Ascending aorta (tissue), 2 donors: ENCODE results near the gene PEX10. TPM values are rescaled to one million over a fixed set of nuclear protein-coding genes. Genes with fewer than 3 reads are reported as not detected.
A peak's percentile ranks its signal among the peaks of the same experiment; 100 is the strongest.
"Not testable (repeated sequence)": the region's sequence is repeated elsewhere in the genome, so short reads cannot be mapped to it uniquely, and the experiment has no call there.

Experiments
- DNase-seq, 2 donors: peaks; one replicate each; pipeline ENCODE4 v3.0.0-alpha.2; 2019; ENCODE audit warnings: low spot score in 2 of 2
- H3K27ac ChIP-seq, 2 donors: fragments of 200-600 bp; sonication (generic); one replicate each; pipeline ENCODE4 v1.5.1; 2016 to 2017; ENCODE audit warnings: mild to moderate bottlenecking in 1 of 2
- H3K27me3 ChIP-seq: fragments of 200-600 bp; sonication (generic); one replicate; pipeline ENCODE4 v1.5.1; 2017
- H3K36me3 ChIP-seq, 2 donors: fragments of 200-600 bp; sonication (generic); one replicate each; pipeline ENCODE4 v1.5.1; 2016
- H3K4me1 ChIP-seq, 2 donors: fragments of 200-600 bp; sonication (generic); one replicate each; pipeline ENCODE4 v1.5.1; 2016 to 2017; ENCODE audit warnings: mild to moderate bottlenecking in 1 of 2
- H3K4me3 ChIP-seq, 2 donors: fragments of 200-600 bp; sonication (generic); one replicate each; pipeline ENCODE4 v1.5.1; 2016 to 2017; ENCODE audit warnings: mild to moderate bottlenecking in 1 of 2
- H3K9me3 ChIP-seq, 2 donors: fragments of 200-600 bp; sonication (generic); one replicate each; pipeline ENCODE4 v1.5.1; 2016
- intact Hi-C: fragments of 100-400 bp; cut with DNase I; formaldehyde crosslinking; loops from one replicate; pipeline ENCODE4 v1.15.1; 2023
- total RNA-seq: library from RNA; depleted of rRNA; stranded (reverse); fragments of >200 nt; gene quantifications from one replicate; pipeline ENCODE4 v1.1.0, GENCODE V29; 2016
- TF ChIP-seq, protein P1 (sequence below), 3 experiments: fragments of 200-600 bp in 2 of 3; fragments of 450-650 bp in 1 of 3; sonication (generic) in 2 of 3; IDR thresholded peaks; one replicate each; pipeline ENCODE4 v1.5.1; 2016 to 2019; ENCODE audit warnings: antibody characterized with exemption in 3 of 3, mild to moderate bottlenecking in 1 of 3, moderate library complexity in 1 of 3

Gene PEX10
- 26.1 TPM for total RNA-seq

DNA sequence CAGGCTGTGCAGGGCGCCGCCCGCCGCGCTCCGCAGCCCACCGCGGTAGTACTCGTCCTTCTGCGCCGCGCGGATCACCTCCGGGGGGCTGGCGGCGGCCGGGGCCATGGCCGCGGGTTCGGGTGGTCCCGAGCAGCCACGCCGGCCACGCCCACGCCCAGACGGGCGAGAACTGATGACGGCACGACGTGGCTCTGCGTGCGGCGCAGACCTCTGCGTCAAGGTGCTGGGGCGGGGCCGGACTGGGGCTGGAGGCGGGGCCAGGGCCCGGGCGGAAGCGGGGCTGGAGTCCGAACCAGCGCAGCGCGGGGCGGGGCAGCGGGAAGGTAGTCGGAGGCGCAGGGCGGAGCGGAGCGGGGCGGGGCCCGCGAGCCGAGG is at the start of gene PEX10:
Gene PEX10 (minus strand): TSS at position 170 of the 378 bp plus-strand sequence. CDS start 62 bp downstream, at position 108.
- Histone ChIP-seq H3K9me3 (no peaks in the 10 kb centered on the region), H3K27ac (peak within 1 kb of the TSS; percentile 79), H3K36me3 (peaks cover 10 to 22% of the 10 kb centered on the region in 2 donors), H3K4me3 (peak within 1 kb of the TSS; percentile 87 to 98), H3K4me1 (peaks cover 12 to 26% of the 10 kb centered on the region in 2 donors), H3K27me3 (peaks cover 6% of the 10 kb centered on the region)
- intact Hi-C loops: loop anchor here (1.0 to 10.0 kb wide), 8 partner anchors 21 to 1488 kb away; partner anchors contain the start of genes C1orf174, MORN1, PRXL2B and RER1
- peak; percentile 90 to 98 for DNase-seq
- TF ChIP-seq, protein P1, sequence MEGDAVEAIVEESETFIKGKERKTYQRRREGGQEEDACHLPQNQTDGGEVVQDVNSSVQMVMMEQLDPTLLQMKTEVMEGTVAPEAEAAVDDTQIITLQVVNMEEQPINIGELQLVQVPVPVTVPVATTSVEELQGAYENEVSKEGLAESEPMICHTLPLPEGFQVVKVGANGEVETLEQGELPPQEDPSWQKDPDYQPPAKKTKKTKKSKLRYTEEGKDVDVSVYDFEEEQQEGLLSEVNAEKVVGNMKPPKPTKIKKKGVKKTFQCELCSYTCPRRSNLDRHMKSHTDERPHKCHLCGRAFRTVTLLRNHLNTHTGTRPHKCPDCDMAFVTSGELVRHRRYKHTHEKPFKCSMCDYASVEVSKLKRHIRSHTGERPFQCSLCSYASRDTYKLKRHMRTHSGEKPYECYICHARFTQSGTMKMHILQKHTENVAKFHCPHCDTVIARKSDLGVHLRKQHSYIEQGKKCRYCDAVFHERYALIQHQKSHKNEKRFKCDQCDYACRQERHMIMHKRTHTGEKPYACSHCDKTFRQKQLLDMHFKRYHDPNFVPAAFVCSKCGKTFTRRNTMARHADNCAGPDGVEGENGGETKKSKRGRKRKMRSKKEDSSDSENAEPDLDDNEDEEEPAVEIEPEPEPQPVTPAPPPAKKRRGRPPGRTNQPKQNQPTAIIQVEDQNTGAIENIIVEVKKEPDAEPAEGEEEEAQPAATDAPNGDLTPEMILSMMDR (IDR thresholded peaks at IDR 0.05): no peak

- TF ChIP-seq, protein P1 (IDR thresholded peaks at IDR 0.05): no peak
- Histone ChIP-seq H3K36me3 (no peaks in the 10 kb centered on the region), H3K4me3 (no peak overlapping the region), H3K27ac (no peak overlapping the region), H3K4me1 (no peaks in the 10 kb centered on the region), H3K27me3 (peaks cover 3% of the 10 kb centered on the region), H3K9me3 (no peaks in the 10 kb centered on the region)
- DNase-seq: no peak
- intact Hi-C loops: no loop called here
These were observed 48.8 kb upstream of the PEX10 start for GRCh38 chr1:2460996-2461751.

DNA sequence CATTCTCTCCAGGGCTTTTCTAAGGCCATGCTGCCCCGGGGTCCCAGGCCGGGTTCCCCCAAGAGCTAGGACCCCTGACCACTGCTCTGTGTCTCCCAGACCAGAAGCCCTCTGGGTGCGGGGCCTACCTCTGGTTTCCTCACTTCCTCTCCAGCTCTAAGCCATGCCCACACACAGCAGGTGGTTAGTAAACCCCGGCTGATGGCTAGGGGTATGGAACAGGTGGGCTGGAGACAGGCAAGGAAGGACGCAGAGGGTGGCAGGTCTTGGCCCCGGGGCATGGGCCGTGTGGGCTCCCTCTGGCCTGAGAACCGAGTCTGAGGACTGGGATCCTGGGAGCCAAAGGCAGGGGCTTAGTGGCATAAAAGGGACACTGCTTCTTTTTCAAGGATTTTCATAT is 47.8 kb upstream of the PEX10 start:
- TF ChIP-seq, protein P1 (IDR thresholded peaks at IDR 0.05): no peak
- Histone ChIP-seq H3K27me3 (no peaks in the 10 kb centered on the region), H3K27ac (no peak overlapping the region), H3K4me1 (no peaks in the 10 kb centered on the region), H3K9me3 (no peaks in the 10 kb centered on the region), H3K4me3 (no peak overlapping the region), H3K36me3 (no peaks in the 10 kb centered on the region)
- intact Hi-C loops: no loop called here
- DNase-seq: no peak

DNA sequence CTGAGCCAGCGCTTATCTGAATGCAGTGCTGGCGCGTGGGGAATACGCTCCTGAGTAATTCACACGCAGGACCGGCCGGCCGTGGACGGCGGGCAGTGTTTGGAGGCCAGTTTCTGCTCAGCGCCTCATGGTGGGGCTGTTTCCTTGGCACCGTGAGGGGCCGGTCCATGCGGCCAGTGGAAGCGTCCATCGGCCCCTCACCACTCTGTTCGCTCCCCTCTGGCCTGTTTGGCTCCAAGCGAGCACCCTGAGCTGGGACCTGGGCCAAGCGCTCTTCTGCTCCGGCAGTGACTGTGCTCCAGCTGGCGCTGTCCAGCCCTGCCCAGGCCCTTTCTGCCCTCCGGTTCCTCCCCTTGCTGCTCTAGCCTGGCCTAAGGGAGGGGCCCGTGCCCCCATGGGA is 47.4 kb upstream of the PEX10 start:
- intact Hi-C loops: no loop called here

DNA sequence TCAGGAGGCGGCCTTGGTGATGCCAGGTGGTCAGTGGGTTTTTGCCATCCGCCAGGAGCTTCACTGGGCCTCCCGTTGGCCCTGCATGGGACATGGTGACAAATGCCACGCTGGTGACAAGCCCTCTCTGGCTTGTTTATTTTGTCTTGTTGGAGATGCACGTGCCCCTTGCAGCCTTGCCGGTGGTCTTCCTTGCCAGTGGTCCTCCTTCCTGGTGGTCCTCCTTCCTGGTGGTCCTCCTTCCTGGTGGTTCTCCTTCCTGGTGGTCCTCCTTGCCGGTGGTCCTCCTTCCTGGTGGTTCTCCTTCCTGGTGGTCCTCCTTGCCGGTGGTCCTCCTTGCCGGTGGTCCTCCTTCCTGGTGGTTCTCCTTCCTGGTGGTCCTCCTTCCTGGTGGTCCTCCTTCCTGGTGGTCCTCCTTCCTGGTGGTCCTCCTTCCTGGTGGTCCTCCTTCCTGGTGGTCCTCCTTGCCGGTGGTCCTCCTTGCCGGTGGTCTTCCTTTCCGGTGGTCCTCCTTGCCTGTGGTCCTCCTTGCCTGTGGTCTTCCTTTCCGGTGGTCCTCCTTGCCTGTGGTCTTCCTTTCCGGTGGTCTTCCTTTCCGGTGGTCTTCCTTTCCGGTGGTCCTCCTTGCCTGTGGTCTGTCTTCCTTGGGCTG is 46.9 kb upstream of the PEX10 start:
- H3K4me3 ChIP-seq, H3K27me3 ChIP-seq, H3K4me1 ChIP-seq, intact Hi-C loops, H3K36me3 ChIP-seq, H3K27ac ChIP-seq, DNase-seq, H3K9me3 ChIP-seq: not testable (repeated sequence)

More for the DNA sequence above, 47.4 kb upstream of the PEX10 start:
- Histone ChIP-seq H3K9me3 (no peaks in the 10 kb centered on the region), H3K4me1 (no peaks in the 10 kb centered on the region), H3K36me3 (no peaks in the 10 kb centered on the region), H3K4me3 (no peak overlapping the region), H3K27me3 (no peaks in the 10 kb centered on the region), H3K27ac (no peak overlapping the region)
- DNase-seq: no peak
- TF ChIP-seq, protein P1 (IDR thresholded peaks at IDR 0.05): no peak

- Histone ChIP-seq H3K9me3 (no peaks in the 10 kb centered on the region), H3K36me3 (no peaks in the 10 kb centered on the region), H3K4me3 (no peak overlapping the region), H3K27me3 (peaks cover 5% of the 10 kb centered on the region), H3K27ac (no peak overlapping the region), H3K4me1 (no peaks in the 10 kb centered on the region)
- TF ChIP-seq, protein P1 (IDR thresholded peaks at IDR 0.05): no peak
- intact Hi-C loops: no loop called here
- no peak for DNase-seq
These were observed 46.3 kb upstream of the PEX10 start for GRCh38 chr1:2458687-2459086.
